Testis (tissue), 2 donors: Measurements from ENCODE around the gene URB1.

Experiments
- POLR2A ChIP-seq: fragments of 450-650 bp; IDR thresholded peaks from one replicate; pipeline ENCODE4 v1.6.1; 2017; ENCODE audit warnings: antibody characterized with exemption, mild to moderate bottlenecking, moderate library complexity
- TF ChIP-seq, protein P1 (sequence below), 3 experiments: fragments of 450-650 bp in 2 of 3; fragments of 200-600 bp in 1 of 3; sonication (generic) in 1 of 3; IDR thresholded peaks; one replicate each; pipeline ENCODE4 v1.5.1; 2016 to 2019; ENCODE audit warnings: antibody characterized with exemption in 3 of 3, mild to moderate bottlenecking in 2 of 3, moderate library complexity in 1 of 3

- TF ChIP-seq, protein P1, sequence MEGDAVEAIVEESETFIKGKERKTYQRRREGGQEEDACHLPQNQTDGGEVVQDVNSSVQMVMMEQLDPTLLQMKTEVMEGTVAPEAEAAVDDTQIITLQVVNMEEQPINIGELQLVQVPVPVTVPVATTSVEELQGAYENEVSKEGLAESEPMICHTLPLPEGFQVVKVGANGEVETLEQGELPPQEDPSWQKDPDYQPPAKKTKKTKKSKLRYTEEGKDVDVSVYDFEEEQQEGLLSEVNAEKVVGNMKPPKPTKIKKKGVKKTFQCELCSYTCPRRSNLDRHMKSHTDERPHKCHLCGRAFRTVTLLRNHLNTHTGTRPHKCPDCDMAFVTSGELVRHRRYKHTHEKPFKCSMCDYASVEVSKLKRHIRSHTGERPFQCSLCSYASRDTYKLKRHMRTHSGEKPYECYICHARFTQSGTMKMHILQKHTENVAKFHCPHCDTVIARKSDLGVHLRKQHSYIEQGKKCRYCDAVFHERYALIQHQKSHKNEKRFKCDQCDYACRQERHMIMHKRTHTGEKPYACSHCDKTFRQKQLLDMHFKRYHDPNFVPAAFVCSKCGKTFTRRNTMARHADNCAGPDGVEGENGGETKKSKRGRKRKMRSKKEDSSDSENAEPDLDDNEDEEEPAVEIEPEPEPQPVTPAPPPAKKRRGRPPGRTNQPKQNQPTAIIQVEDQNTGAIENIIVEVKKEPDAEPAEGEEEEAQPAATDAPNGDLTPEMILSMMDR (IDR thresholded peaks at IDR 0.05): no peak
- TF ChIP-seq POLR2A: no peak
Observed at GRCh38 chr21:32370998-32371766, 21.6 kb downstream of the URB1 start.
